T-helper 2 cell treated with Interferon-gamma antibody and Interleukin-4, amounts not matched to agents 5 μg/mL and 100 μg/mL, for 36 hours (primary cell): ENCODE results near the gene BMPR1B.

Experiments
- DNase-seq: peaks from one replicate; pipeline ENCODE4 v3.0.0; 2021; ENCODE audit warnings: low spot score
- H3K27ac Mint-ChIP-seq: one replicate; pipeline ENCODE4 v1.8.0; 2021; ENCODE audit warnings: mild to moderate bottlenecking, mixed read lengths
- H3K27me3 Mint-ChIP-seq: one replicate; pipeline ENCODE4 v1.8.0; 2021; ENCODE audit warnings: low read depth, mixed read lengths
- H3K36me3 Mint-ChIP-seq: one replicate; pipeline ENCODE4 v1.8.0; 2021; ENCODE audit warnings: low read depth, mixed read lengths
- H3K4me1 Mint-ChIP-seq: one replicate; pipeline ENCODE4 v1.8.0; 2021; ENCODE audit warnings: low read depth, mixed read lengths
- H3K4me3 Mint-ChIP-seq: one replicate; pipeline ENCODE4 v1.8.0; 2022; ENCODE audit warnings: mild to moderate bottlenecking, moderate library complexity, mixed read lengths
- H3K9me3 Mint-ChIP-seq: one replicate; pipeline ENCODE4 v1.8.0; 2021; ENCODE audit warnings: mixed read lengths

The BMPR1B gene

GRCh38 chr4:94757192-94758140 is at the start of gene BMPR1B:
Gene BMPR1B (plus strand): TSS chr4:94757955. CDS start chr4:95104425, 346,470 bp downstream.
- Mint-ChIP-seq H3K27ac (no peak within 1 kb of the TSS), H3K9me3 (no peaks in the 10 kb centered on the region), H3K36me3 (no peaks in the 10 kb centered on the region), H3K4me3 (peak within 1 kb of the TSS; percentile 72), H3K27me3 (peaks cover 72% of the 10 kb centered on the region), H3K4me1 (peaks cover 6% of the 10 kb centered on the region)
- no peak for DNase-seq

- Mint-ChIP-seq H3K27me3 (no peaks in the 10 kb centered on the region), H3K4me1 (no peaks in the 10 kb centered on the region), H3K4me3 (no peak overlapping the region), H3K27ac (no peak overlapping the region), H3K9me3 (no peaks in the 10 kb centered on the region), H3K36me3 (no peaks in the 10 kb centered on the region)
- DNase-seq, result no peak
These were observed 46.1 kb upstream of the BMPR1B start for GRCh38 chr4:94711635-94712034.

DNA sequence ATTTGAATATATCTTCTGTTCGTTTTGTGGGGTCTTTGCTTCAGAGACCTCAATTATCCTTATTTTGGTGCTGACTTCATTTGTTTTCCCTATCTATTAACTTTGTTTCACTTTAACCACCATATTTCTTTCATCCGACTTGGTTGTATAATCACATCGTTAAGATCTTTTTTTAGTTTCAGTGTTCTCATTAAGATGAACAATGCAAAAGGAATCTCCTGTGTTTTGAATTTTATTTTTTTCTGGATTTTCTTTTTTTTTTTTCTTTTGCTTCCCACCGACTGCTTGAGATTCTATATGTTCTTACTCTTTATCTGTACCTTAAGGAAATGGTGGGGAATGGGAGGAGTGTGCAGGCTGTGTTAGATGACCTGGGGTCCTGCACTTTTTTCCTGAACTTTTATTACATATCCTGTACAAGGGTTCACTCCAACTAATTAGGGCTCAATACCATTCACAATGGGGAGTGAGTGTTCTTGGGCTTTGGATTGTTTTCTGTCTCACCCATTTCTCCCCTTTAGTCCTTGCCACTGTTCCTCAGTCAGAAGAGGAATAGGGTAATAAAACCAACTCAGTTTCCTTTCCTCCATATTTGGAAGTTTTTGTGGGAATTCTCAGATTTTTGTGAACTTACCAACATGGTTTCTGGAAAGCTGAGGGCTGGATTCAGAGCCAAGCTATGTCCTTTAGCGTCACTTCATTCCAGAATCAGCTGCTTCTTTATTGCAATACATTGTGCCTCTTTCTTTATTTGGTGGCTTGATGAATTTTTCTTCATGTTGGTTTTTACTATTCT is 43.2 kb upstream of the BMPR1B start:
- Mint-ChIP-seq H3K4me3 (no peak overlapping the region), H3K4me1 (no peaks in the 10 kb centered on the region), H3K27ac (no peak overlapping the region), H3K27me3 (no peaks in the 10 kb centered on the region), H3K36me3 (no peaks in the 10 kb centered on the region), H3K9me3 (no peaks in the 10 kb centered on the region)
- DNase-seq, result no peak

DNA sequence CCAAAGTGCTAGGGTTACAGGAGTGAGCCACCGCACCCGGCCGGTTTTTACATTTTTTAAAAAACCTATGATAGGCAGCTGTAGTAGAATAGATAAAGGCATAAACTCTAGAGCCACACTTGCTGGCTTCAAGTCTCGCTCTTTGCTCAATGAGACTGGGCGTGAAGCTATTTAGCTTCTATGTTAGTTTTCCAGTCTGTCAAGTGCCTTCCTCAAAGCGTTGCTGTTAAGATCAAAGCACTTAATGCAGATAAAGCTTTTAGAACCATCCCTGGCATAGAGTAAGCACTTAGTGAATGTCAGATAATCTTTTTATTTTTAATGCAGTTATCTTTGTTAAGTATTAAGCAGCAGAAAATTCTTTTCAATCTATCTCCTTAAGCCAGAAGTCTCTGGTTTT is 42.0 kb upstream of the BMPR1B start:
- H3K4me1 Mint-ChIP-seq, result no peaks in the 10 kb centered on the region
- no peak overlapping the region for H3K27ac Mint-ChIP-seq
- H3K36me3 Mint-ChIP-seq, result no peaks in the 10 kb centered on the region
- H3K27me3 Mint-ChIP-seq, result no peaks in the 10 kb centered on the region
- no peaks in the 10 kb centered on the region for H3K9me3 Mint-ChIP-seq
- DNase-seq, result no peak
- no peak overlapping the region for H3K4me3 Mint-ChIP-seq

DNA sequence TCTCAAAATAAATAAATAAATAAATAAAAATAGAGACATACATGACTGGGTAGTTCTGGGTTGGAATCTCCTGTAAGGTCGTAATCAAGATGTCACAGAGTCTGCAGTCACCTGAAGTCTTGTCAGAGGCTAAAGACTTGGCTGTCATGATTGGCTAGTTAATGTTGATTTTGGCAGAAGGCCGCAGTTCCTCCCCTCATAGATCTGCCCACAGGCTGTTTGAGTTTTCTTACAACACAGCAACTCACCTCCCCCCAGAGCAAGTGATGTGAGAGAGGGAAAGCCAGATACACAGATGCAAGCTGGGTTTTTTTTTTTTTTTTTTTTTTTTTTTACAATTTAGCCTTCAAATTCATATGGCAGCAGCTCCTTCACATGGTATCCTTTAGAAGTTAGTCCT is 36.4 kb upstream of the BMPR1B start:
- H3K27ac Mint-ChIP-seq, result no peak overlapping the region
- no peak overlapping the region for H3K4me3 Mint-ChIP-seq
- H3K4me1 Mint-ChIP-seq, result no peaks in the 10 kb centered on the region
- H3K27me3 Mint-ChIP-seq, result peaks cover 5% of the 10 kb centered on the region
- H3K36me3 Mint-ChIP-seq, result no peaks in the 10 kb centered on the region
- H3K9me3 Mint-ChIP-seq, result no peaks in the 10 kb centered on the region
- DNase-seq, result no peak

GRCh38 chr4:94722270-94722669 is 35.5 kb upstream of the BMPR1B start:
- Mint-ChIP-seq H3K4me1 (no peaks in the 10 kb centered on the region), H3K4me3 (no peak overlapping the region), H3K9me3 (no peaks in the 10 kb centered on the region), H3K27me3 (peaks cover 8% of the 10 kb centered on the region), H3K27ac (no peak overlapping the region), H3K36me3 (no peaks in the 10 kb centered on the region)
- DNase-seq, result no peak

GRCh38 chr4:94722748-94723147 is 35.0 kb upstream of the BMPR1B start:
- Mint-ChIP-seq H3K36me3 (no peaks in the 10 kb centered on the region), H3K27ac (no peak overlapping the region), H3K4me1 (no peaks in the 10 kb centered on the region), H3K27me3 (peaks cover 8% of the 10 kb centered on the region), H3K9me3 (no peaks in the 10 kb centered on the region), H3K4me3 (no peak overlapping the region)
- DNase-seq, result no peak

- Mint-ChIP-seq H3K4me1 (no peaks in the 10 kb centered on the region), H3K9me3 (no peaks in the 10 kb centered on the region), H3K27ac (no peak overlapping the region), H3K27me3 (peaks cover 8% of the 10 kb centered on the region), H3K4me3 (no peak overlapping the region), H3K36me3 (no peaks in the 10 kb centered on the region)
- DNase-seq, result no peak
These were observed 33.6 kb upstream of the BMPR1B start for GRCh38 chr4:94724016-94724790.

- no peak for DNase-seq
- Mint-ChIP-seq H3K4me1 (no peaks in the 10 kb centered on the region), H3K27me3 (peaks cover 8% of the 10 kb centered on the region), H3K36me3 (no peaks in the 10 kb centered on the region), H3K4me3 (no peak overlapping the region), H3K27ac (no peak overlapping the region), H3K9me3 (no peaks in the 10 kb centered on the region)
These were observed 31.1 kb upstream of the BMPR1B start for GRCh38 chr4:94726524-94727123.

DNA sequence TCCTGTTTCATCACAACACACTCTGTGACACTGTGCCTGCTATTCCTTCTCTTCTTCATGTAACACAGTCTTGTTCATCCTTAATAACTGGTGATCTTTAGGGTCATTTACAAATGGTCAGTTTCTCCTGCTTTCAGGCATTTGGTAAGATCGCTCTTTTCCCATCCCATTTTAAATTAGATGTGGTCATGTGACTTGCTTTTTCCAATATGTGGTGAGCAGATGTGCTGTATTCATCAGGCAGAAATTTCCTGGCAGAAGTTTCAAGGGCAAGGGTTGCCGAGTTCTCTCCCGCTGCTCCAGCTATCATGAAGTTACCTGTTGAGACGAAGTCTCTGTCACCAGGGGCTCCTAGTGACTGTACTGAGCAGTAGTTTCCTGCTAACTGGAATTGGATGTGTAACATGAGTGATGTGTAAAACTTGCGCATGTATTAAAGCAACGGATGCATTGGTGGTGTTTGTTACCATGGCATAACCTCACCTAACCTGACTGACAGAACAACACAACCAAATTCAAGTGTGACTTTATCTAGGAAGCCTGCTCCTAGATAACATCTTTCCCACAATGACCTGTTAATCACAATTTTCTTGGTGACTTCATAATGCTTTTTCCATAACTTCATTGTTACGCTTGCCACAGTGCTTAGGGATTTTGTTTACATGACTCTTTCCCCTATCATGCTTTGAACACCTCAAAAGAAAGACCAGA is 29.5 kb upstream of the BMPR1B start:
- no peaks in the 10 kb centered on the region for H3K4me1 Mint-ChIP-seq
- no peaks in the 10 kb centered on the region for H3K36me3 Mint-ChIP-seq
- H3K4me3 Mint-ChIP-seq, result no peak overlapping the region
- no peaks in the 10 kb centered on the region for H3K9me3 Mint-ChIP-seq
- DNase-seq, result no peak
- H3K27me3 Mint-ChIP-seq, result peaks cover 8% of the 10 kb centered on the region
- H3K27ac Mint-ChIP-seq, result no peak overlapping the region

- Mint-ChIP-seq H3K9me3 (no peaks in the 10 kb centered on the region), H3K36me3 (no peaks in the 10 kb centered on the region), H3K27ac (no peak overlapping the region), H3K4me3 (no peak overlapping the region), H3K4me1 (no peaks in the 10 kb centered on the region), H3K27me3 (no peaks in the 10 kb centered on the region)
- DNase-seq, result no peak
These were observed 25.4 kb upstream of the BMPR1B start for GRCh38 chr4:94732358-94732698.

GRCh38 chr4:94739741-94740140 is 18.0 kb upstream of the BMPR1B start:
- no peaks in the 10 kb centered on the region for H3K36me3 Mint-ChIP-seq

GRCh38 chr4:94741304-94741703 is 16.5 kb upstream of the BMPR1B start:
- Mint-ChIP-seq H3K36me3 (no peaks in the 10 kb centered on the region), H3K27ac (no peak overlapping the region), H3K4me3 (no peak overlapping the region), H3K4me1 (no peaks in the 10 kb centered on the region), H3K9me3 (no peaks in the 10 kb centered on the region), H3K27me3 (peaks cover 4% of the 10 kb centered on the region)
- no peak for DNase-seq

More at GRCh38 chr4:94739741-94740140, 18.0 kb upstream of the BMPR1B start:
- no peak overlapping the region for H3K4me3 Mint-ChIP-seq
- H3K9me3 Mint-ChIP-seq, result no peaks in the 10 kb centered on the region
- H3K4me1 Mint-ChIP-seq, result no peaks in the 10 kb centered on the region
- peaks cover 4% of the 10 kb centered on the region for H3K27me3 Mint-ChIP-seq
- DNase-seq, result no peak
- H3K27ac Mint-ChIP-seq, result no peak overlapping the region
